MM.1S (cell line): ENCODE results near the gene GPC5.

Experiments used
- EZH2 ChIP-seq: fragments of 300-600 bp; sonication (generic); optimal IDR thresholded peaks from 2 replicates; pipeline ENCODE3; 2017; ENCODE audit warnings: low read depth, mild to moderate bottlenecking, antibody characterized with exemption, low read length, mixed read lengths
- TF ChIP-seq, protein P1 (sequence below): fragments of 300-600 bp; sonication (generic); IDR thresholded peaks from 2 replicates; pipeline ENCODE4 v1.5.1; 2016; ENCODE audit warnings: antibody characterized with exemption, low read length, mixed read lengths

DNA sequence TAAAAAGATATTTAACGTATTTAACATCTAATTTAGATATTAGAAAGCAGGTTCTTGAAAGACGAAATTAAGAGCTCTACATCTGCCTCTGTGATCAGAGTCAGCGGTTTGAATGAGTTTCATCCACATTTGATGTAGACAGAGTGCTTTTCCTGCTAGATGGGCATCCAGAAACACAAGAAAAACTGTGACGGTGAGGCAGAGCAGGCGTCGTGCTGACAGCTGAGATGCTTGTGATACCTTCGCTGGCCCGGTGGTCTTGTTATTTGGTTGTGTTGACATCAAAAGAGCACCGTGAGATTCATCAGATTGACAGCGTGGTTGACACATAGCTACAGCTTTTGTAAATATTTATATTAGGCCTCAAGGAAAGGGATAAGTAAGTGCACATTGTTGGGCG lies 399.1 kb downstream of the GPC5 start:
- TF ChIP-seq, protein P1, sequence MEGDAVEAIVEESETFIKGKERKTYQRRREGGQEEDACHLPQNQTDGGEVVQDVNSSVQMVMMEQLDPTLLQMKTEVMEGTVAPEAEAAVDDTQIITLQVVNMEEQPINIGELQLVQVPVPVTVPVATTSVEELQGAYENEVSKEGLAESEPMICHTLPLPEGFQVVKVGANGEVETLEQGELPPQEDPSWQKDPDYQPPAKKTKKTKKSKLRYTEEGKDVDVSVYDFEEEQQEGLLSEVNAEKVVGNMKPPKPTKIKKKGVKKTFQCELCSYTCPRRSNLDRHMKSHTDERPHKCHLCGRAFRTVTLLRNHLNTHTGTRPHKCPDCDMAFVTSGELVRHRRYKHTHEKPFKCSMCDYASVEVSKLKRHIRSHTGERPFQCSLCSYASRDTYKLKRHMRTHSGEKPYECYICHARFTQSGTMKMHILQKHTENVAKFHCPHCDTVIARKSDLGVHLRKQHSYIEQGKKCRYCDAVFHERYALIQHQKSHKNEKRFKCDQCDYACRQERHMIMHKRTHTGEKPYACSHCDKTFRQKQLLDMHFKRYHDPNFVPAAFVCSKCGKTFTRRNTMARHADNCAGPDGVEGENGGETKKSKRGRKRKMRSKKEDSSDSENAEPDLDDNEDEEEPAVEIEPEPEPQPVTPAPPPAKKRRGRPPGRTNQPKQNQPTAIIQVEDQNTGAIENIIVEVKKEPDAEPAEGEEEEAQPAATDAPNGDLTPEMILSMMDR, result no peak
- no peak for TF ChIP-seq EZH2
